GM20431 (cell line): Measurements from ENCODE around the gene SUFU.

ENCODE experiments used
- in situ Hi-C: fragments of 300-500 bp; cut with MseI, MboI; formaldehyde crosslinking; loops from one replicate; pipeline ENCODE4 v1.15.0; 2020; ENCODE audit warnings: low sequenced_read_pairs; ENCODE audit not compliant: unreplicated experiment

Gene SUFU

GRCh38 chr10:102643336-102644065 lies 139.7 kb downstream of the SUFU start:
- in situ Hi-C loops: no loop called here

DNA sequence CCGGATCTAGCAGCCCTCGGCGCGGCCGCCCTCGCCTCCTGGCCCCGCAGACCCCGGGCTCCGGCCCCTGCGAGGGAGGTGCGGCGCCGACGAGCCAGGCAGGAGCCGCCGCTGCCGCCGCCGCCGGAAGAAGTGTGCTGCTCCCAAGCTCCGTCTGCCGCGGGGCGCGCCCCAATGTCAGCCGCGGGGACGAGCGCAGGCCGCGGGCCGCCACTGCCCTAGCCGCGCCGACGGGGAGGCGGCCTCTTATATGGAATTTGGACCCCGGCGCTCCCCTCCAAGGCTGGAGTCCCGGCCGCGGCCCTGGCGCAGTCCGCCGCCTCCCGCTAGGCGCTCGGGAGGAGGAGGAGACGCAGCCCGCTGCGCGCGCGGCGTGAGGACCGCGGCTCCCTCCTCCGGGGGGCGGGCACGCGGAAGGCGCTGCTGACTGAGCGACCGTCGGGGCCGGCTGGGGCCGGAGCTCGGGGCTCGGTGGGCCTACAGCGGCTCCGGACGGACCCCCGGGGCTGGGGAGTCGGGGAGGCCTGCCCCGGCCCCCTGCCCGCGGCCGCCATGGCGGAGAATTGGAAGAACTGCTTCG lies 140.4 kb downstream of the SUFU start, which contains the start of gene TRIM8:
TRIM8 (plus strand) TSS at position 414 of the 580 bp plus-strand sequence; CDS start at position 553, 139 bp downstream.
- in situ Hi-C loops: no loop called here

DNA sequence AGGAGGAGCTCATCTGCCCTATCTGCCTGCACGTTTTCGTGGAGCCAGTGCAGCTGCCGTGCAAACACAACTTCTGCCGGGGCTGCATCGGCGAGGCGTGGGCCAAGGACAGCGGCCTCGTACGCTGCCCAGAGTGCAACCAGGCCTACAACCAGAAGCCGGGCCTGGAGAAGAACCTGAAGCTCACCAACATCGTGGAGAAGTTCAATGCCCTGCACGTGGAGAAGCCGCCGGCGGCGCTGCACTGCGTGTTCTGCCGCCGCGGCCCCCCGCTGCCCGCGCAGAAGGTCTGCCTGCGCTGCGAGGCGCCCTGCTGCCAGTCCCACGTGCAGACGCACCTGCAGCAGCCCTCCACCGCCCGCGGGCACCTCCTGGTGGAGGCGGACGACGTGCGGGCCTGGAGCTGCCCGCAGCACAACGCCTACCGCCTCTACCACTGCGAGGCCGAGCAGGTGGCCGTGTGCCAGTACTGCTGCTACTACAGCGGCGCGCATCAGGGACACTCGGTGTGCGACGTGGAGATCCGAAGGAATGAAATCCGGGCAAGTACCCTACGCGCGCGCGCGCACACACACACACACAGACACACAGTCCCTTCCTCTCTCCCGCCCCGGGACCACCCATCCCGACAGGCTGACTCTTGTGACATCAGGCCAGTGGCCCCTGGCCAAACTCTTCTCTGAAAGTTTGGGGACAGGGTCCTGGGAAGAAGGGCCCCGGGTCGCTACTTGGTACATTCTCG lies 141.0 kb downstream of the SUFU start:
- in situ Hi-C loops: no loop called here

GRCh38 chr10:102645388-102645740 lies 141.6 kb downstream of the SUFU start:
- in situ Hi-C loops: no loop called here

- in situ Hi-C loops: no loop called here
These were observed 142.2 kb downstream of the SUFU start for GRCh38 chr10:102645741-102646609.

GRCh38 chr10:102646610-102647442 lies 143.1 kb downstream of the SUFU start:
- in situ Hi-C loops: no loop called here

GRCh38 chr10:102647443-102648268 lies 143.9 kb downstream of the SUFU start:
- in situ Hi-C loops: no loop called here

DNA sequence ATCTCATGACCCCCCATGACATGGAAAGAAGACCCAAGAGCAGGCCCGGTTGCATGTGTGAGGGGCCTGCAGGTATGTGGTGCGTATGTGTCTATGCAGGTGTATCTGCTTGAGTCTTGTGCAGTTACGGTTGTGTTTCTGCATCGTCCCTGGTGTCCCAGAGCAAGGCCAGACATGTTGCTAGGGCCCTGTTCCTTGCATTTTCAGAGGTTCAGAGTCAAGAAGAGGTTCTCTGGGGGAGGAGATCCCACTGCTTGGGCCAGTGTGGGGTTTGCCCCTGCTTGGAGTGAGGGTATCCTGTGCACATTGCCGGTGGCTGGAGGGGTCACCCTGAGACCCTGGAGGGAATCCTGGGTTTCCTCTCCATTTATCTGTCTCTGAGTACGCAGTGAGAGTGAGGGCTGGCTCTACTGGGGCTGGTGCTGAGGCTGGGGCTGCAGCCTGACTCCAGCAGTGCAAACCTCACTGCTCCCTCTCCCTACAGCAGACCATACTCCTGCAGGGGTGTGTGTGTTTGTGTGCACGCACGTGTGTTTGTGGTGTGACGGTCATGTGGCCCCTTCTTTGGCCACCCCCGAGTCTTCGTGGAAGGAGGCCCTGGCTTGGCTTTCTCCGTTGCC lies 144.6 kb downstream of the SUFU start:
- in situ Hi-C loops: no loop called here

DNA sequence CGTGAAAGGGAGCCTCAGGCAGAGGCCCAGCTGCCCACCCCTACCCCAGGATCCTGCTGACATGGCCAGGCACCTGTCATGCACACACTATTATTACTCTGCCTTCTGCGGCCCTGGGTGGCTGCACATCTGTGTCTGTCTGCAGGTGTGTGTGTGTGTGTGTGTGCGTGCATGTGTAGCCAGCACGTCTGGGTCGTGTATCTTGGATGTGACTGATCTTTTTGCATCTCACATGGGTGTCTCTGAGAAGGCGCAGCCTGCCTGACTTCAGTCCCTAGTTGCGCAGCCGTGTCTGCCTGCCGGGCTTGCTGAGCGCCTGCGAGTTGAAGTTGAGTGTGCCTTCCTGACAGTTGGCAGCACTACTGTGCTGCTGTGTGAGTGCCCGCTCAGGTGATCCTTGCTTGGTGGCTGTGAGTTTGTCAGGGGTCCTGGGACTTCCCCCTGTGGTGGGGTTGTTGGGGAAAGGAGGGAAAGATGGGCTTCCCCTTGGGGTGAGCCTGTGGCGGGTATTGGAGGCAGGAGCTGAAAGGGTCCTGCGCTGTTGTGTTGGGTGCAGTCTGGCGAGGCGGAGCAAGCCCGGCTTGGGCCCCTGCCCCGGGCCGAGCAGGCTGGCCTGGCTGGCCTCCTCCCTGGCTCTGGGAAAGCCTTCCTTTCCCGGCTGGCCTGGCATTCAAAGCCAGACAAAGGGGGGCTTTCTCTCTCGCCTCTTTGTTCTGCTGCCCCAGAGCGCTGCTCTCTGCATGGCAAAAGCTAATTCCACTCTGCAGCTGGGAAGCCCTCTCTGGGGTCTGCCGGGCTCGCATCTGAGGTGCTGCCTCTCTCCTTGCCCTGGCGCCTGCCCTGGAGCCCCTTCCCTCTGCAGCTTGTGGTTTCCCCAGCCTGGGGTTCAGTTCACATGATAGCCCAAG lies 145.4 kb downstream of the SUFU start:
- in situ Hi-C loops: no loop called here

- in situ Hi-C loops: no loop called here
These were observed 146.3 kb downstream of the SUFU start for GRCh38 chr10:102649797-102650654.

DNA sequence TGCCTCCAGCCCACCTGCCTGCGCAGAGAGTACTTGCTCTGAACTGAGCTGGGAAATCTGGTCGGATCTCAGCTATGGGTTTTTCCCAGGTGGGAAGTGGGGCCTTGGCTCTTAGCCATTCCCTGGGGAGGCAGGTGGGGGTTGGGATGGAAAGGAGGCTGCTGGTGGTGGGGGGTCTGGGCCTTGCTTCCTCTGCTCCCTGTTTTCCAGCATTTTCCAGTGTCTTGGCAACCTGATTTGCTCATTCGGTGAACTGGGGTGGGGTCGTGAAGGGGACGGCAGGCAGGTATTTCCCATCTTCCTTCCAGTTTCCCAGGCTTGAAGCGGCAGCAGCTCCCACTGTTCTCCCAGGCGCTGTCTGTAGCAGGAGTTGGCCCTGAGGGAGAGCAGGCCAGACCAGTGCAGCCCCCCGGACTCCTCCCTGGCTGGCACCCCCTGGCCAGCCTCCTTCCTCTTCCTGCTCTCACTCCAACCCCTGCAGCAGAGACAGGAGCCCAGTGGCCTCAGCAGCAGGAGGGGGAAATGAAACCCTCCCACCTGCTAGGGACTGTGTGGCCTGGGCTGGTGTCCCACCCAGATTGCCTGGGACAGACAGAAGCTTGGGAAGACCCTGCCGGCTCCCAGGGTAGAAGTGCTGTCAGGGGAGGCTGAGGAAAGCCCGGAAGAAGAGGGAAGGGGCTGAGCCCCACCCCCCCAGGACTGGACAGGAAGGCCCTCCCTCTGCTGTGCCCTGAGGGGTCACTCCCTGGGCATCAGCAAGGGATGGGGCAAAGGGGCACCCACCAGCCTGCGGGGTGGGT lies 147.1 kb downstream of the SUFU start:
- in situ Hi-C loops: no loop called here

DNA sequence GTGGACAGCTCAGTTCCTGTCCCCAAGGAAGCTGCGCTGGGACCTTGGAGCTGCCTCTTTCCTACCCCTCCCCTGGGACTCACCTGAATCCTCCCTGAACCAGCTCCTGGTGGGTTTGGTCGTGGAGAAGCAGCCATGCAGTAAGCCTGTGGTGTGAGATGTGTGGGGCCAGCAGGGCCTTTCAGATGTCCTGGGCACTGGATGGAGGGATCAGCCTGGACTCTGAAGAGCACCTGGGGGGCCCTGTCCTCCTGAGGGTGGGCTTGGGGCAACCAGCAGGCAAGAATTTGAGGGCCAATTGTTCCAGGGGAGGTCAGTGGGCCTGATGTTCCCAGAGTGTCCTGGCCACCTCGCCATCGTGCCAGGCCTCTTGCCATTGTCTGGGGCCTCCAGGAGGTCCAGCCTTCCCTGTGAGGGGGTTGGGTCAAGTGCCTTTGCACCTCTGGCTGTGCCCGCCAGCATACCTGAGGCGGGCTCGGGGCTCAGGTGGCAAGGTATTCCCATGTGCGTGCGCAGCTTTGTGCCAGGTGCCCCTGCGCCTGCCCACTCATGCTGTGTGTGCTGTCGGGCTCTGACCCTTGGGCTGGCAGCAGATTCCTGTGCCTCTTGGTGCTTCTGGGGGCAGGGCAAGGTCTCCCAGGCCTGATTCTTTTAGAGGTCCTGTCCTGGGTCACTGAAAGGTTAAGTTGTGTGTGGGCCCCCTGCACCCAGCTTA lies 147.8 kb downstream of the SUFU start:
- in situ Hi-C loops: no loop called here

- in situ Hi-C loops: no loop called here
These were observed 148.6 kb downstream of the SUFU start for GRCh38 chr10:102652170-102652916.

GRCh38 chr10:102653060-102653459 lies 149.3 kb downstream of the SUFU start:
- in situ Hi-C loops: no loop called here
